OCI-LY1 (cell line): ENCODE results near the gene RGPD3.

Source experiments
- H2AFZ ChIP-seq: fragments of 200-600 bp; sonication (generic), shearing (Covaris generic); 2 replicates; pipeline ENCODE4 v1.6.0; 2014; ENCODE audit warnings: antibody characterized with exemption, mild to moderate bottlenecking, low read length
- H3F3A ChIP-seq: fragments of 200-600 bp; sonication (generic), shearing (Covaris generic); 2 replicates; pipeline ENCODE4 v1.6.0; 2014; ENCODE audit warnings: mild to moderate bottlenecking, antibody characterized with exemption, low read length, moderate library complexity; ENCODE audit not compliant: insufficient read depth
- H3K27ac ChIP-seq: fragments of 200-600 bp; sonication (generic); 2 replicates; pipeline ENCODE4 v1.5.1; 2014; ENCODE audit warnings: low read length, mixed run types, mild to moderate bottlenecking, low read depth; ENCODE audit not compliant: poor library complexity, severe bottlenecking
- H3K27me3 ChIP-seq: fragments of 200-600 bp; sonication (generic); 2 replicates; pipeline ENCODE4 v1.6.0; 2014; ENCODE audit warnings: antibody characterized with exemption, mild to moderate bottlenecking, low read length, moderate library complexity; ENCODE audit not compliant: insufficient read depth
- H3K36me3 ChIP-seq: fragments of 200-600 bp; sonication (generic); 2 replicates; pipeline ENCODE4 v1.6.1; 2014; ENCODE audit warnings: mild to moderate bottlenecking, antibody characterized with exemption, low read length, moderate library complexity, mixed read lengths; ENCODE audit not compliant: insufficient read depth
- H3K4me1 ChIP-seq: fragments of 200-600 bp; sonication (generic); 2 replicates; pipeline ENCODE4 v1.5.1; 2014; ENCODE audit warnings: mild to moderate bottlenecking, low read length, moderate library complexity; ENCODE audit not compliant: insufficient read depth, severe bottlenecking
- H3K4me2 ChIP-seq: fragments of 200-600 bp; sonication (generic), shearing (Covaris generic); 2 replicates; pipeline ENCODE4 v1.6.1; 2014; ENCODE audit warnings: low read length
- H3K4me3 ChIP-seq: fragments of 200-600 bp; sonication (generic); 2 replicates; pipeline ENCODE4 v1.5.1; 2014; ENCODE audit warnings: low read length, low read depth, mild to moderate bottlenecking, mixed read lengths; ENCODE audit not compliant: poor library complexity, severe bottlenecking
- H3K79me2 ChIP-seq: fragments of 200-600 bp; shearing (Covaris generic); 2 replicates; pipeline ENCODE4 v1.6.1; 2016; ENCODE audit warnings: mixed run types, low read length, mixed read lengths; ENCODE audit not compliant: insufficient read depth
- H3K9ac ChIP-seq: fragments of 200-600 bp; sonication (generic), shearing (Covaris generic); 2 replicates; pipeline ENCODE4 v1.6.1; 2014; ENCODE audit warnings: mild to moderate bottlenecking, low read length, mixed read lengths
- H3K9me2 ChIP-seq: fragments of 200-600 bp; sonication (generic), shearing (Covaris generic); 2 replicates; pipeline ENCODE4 v1.6.1; 2014; ENCODE audit warnings: low read depth, mild to moderate bottlenecking, low read length, mixed read lengths
- H3K9me3 ChIP-seq: fragments of 200-600 bp; shearing (Covaris generic); 2 replicates; pipeline ENCODE4 v1.6.1; 2014; ENCODE audit warnings: low read length, mixed read lengths
- H4K20me1 ChIP-seq: fragments of 200-600 bp; sonication (generic), shearing (Covaris generic); 2 replicates; pipeline ENCODE4 v1.6.0; 2016; ENCODE audit warnings: mild to moderate bottlenecking, low read length; ENCODE audit not compliant: insufficient read depth
- CTCF ChIP-seq: fragments of 200-600 bp; sonication (generic), shearing (Covaris generic); IDR thresholded peaks from 2 replicates; pipeline ENCODE4 v1.5.1; 2017; ENCODE audit warnings: mild to moderate bottlenecking, antibody characterized with exemption, low read length, moderate library complexity, mixed read lengths
- EZH2 ChIP-seq: fragments of 200-600 bp; sonication (generic), shearing (Covaris generic); IDR thresholded peaks from 2 replicates; pipeline ENCODE4 v1.8.0; 2017; ENCODE audit warnings: borderline replicate concordance, mixed run types, mild to moderate bottlenecking, antibody characterized with exemption, low read length, moderate library complexity, mixed read lengths

Gene RGPD3

GRCh38 chr2:106359512-106359911 lies 108.7 kb downstream of the RGPD3 start:
- no peaks in the 10 kb centered on the region for H3K4me1 ChIP-seq
- no peaks in the 10 kb centered on the region for H3K36me3 ChIP-seq
- no peak overlapping the region for H3K27ac ChIP-seq
- no peak overlapping the region for H3K9ac ChIP-seq
- no peaks in the 10 kb centered on the region for H3K9me3 ChIP-seq
- no peak overlapping the region for H2AFZ ChIP-seq
- no peaks in the 10 kb centered on the region for H3K79me2 ChIP-seq
- no peaks in the 10 kb centered on the region for H3K9me2 ChIP-seq
- H3K27me3 ChIP-seq: 0 out of 2 replicates have a peak, but pooled peaks cover 4% of the 10 kb centered on the region
- H4K20me1 ChIP-seq: no peaks in the 10 kb centered on the region
- H3K4me3 ChIP-seq: no peak overlapping the region
- TF ChIP-seq CTCF: no peak
- TF ChIP-seq EZH2: no peak
- H3K4me2 ChIP-seq: no peak overlapping the region
- no peaks in the 10 kb centered on the region for H3F3A ChIP-seq

- H3F3A ChIP-seq: no peaks in the 10 kb centered on the region
- 0 out of 2 replicates have a peak, but pooled peaks cover 4% of the 10 kb centered on the region for H3K27me3 ChIP-seq
- H3K27ac ChIP-seq: no peak overlapping the region
- H3K9me3 ChIP-seq: no peaks in the 10 kb centered on the region
- TF ChIP-seq CTCF (no peak), EZH2 (no peak)
- no peaks in the 10 kb centered on the region for H3K9me2 ChIP-seq
- H4K20me1 ChIP-seq: no peaks in the 10 kb centered on the region
- H2AFZ ChIP-seq: no peak overlapping the region
- no peaks in the 10 kb centered on the region for H3K79me2 ChIP-seq
- no peaks in the 10 kb centered on the region for H3K36me3 ChIP-seq
- no peak overlapping the region for H3K9ac ChIP-seq
- no peak overlapping the region for H3K4me2 ChIP-seq
- no peak overlapping the region for H3K4me3 ChIP-seq
- H3K4me1 ChIP-seq: no peaks in the 10 kb centered on the region
Observed at GRCh38 chr2:106358521-106358920, 109.7 kb downstream of the RGPD3 start.

GRCh38 chr2:106358081-106358480 lies 110.1 kb downstream of the RGPD3 start:
- Histone ChIP-seq H3K9ac (no peak overlapping the region), H3K27me3 (0 out of 2 replicates have a peak, but pooled peaks cover 4% of the 10 kb centered on the region), H3K4me2 (no peak overlapping the region), H3K4me3 (no peak overlapping the region), H3F3A (no peaks in the 10 kb centered on the region), H3K4me1 (no peaks in the 10 kb centered on the region), H3K27ac (no peak overlapping the region), H3K79me2 (no peaks in the 10 kb centered on the region), H3K36me3 (no peaks in the 10 kb centered on the region), H3K9me3 (no peaks in the 10 kb centered on the region), H3K9me2 (no peaks in the 10 kb centered on the region), H2AFZ (no peak overlapping the region), H4K20me1 (no peaks in the 10 kb centered on the region)
- TF ChIP-seq EZH2: no peak
- TF ChIP-seq CTCF: no peak
